ENCODE data around the gene ROPN1L.

ROPN1L gene

GRCh38 chr5:10427201-10427600 lies 14.5 kb upstream of the ROPN1L start:
- DNase-seq (ENCODE audit: low read depth) = no peak
- TF ChIP-seq, protein P1, sequence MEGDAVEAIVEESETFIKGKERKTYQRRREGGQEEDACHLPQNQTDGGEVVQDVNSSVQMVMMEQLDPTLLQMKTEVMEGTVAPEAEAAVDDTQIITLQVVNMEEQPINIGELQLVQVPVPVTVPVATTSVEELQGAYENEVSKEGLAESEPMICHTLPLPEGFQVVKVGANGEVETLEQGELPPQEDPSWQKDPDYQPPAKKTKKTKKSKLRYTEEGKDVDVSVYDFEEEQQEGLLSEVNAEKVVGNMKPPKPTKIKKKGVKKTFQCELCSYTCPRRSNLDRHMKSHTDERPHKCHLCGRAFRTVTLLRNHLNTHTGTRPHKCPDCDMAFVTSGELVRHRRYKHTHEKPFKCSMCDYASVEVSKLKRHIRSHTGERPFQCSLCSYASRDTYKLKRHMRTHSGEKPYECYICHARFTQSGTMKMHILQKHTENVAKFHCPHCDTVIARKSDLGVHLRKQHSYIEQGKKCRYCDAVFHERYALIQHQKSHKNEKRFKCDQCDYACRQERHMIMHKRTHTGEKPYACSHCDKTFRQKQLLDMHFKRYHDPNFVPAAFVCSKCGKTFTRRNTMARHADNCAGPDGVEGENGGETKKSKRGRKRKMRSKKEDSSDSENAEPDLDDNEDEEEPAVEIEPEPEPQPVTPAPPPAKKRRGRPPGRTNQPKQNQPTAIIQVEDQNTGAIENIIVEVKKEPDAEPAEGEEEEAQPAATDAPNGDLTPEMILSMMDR (IDR thresholded peaks at IDR 0.05; ENCODE audit: control insufficient read depth, extremely low read depth, insufficient read depth) = no peak
- no peak overlapping the region for H3K4me3 ChIP-seq (ENCODE audit: low read depth, low read length)

DNA sequence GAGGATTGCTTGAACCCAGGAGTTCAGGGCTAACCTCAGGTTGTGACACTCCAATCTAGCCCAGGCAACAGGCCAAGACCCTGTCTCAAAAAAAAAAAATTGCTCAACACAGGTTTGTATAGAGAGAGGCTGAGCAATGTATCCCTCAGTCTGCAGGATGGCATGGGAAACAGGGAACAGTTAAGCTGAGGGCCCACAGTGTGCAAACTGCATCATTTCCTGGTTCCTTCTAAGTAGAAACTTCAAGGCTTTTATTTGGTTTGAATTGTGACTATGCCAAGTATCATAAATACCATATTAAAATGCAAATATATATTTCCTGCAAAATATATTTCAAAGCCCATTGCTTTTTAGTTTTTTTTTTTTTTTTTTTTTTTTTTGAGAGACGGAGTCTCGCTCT lies 13.7 kb upstream of the ROPN1L start:
- H3K4me3 ChIP-seq (ENCODE audit: low read depth, low read length) = no peak overlapping the region
- peak; percentile 53 for DNase-seq (ENCODE audit: low read depth)
- TF ChIP-seq, protein P1 (IDR thresholded peaks at IDR 0.05; ENCODE audit: control insufficient read depth, extremely low read depth, insufficient read depth) = no peak

DNA sequence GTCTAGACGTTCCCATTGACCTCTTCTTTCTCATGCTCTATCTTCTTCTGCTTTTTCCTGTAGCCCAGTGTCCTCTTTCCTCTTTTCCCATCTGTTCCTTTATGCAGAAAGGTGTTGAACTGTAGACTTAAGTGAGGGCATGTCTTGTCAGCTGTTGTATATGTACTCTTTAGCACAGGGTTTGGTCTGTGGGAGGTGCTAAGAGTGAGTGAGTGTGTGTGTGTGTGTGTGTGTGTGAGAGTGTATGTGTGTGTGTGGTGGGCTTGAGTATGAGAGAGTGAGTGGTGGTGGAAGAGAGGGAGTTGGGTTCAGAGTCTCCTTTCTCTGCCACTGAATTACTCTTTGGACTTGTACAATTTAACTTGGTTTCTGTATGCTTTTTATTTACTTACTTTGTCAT lies 10.3 kb upstream of the ROPN1L start:
- TF ChIP-seq, protein P1 (IDR thresholded peaks at IDR 0.05; ENCODE audit: control insufficient read depth, extremely low read depth, insufficient read depth) = no peak
- no peak overlapping the region for H3K4me3 ChIP-seq (ENCODE audit: low read depth, low read length)
- DNase-seq (ENCODE audit: low read depth) = no peak

DNA sequence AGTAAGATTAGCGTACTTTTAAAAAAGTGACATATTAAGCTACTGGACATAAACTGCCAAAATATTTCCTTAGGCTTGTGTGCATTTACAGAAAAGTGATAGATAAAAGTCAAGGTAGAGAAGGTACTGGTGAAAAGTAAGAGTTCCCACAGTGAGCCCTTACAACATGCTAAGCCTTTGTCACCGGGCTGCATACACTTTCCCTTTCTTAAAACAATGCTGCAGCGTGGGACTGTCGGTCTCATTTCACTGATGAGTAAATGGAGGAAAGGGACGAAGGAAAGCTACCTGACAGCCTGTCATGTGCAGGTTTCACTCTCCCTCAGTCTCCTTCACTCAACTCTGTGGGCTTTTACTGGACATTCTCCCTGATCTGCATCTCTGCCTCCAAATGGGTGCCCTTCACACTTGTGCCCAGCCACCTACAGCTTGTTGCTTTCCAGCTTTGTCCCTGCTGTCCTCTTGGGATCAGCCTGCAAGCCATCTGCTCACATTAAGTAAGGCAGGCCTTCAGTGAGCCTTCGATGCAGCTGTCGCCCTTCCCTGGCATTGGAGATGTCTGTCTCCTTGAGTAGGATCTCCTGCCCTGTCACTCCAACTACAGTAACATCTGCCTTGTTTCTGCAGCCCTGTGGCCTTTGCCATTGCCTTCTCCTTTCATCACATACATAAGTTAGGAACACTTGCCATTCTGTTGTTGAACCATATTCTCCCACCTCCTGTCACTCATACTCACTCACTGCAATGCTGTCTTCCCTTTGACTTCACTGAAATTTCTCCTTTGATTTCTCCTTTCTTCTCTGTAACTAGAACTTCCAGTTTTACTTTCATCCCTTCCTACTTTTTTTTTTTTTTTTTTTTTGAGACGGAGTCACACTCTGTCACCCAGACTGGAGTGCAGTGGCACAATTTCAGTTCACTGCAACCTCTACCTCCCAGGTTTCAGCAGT lies 9.3 kb upstream of the ROPN1L start:
- TF ChIP-seq, protein P1 (IDR thresholded peaks at IDR 0.05; ENCODE audit: control insufficient read depth, extremely low read depth, insufficient read depth) = no peak
- DNase-seq (ENCODE audit: low read depth) = no peak
- no peak overlapping the region for H3K4me3 ChIP-seq (ENCODE audit: low read depth, low read length)

- TF ChIP-seq, protein P1 (IDR thresholded peaks at IDR 0.05; ENCODE audit: control insufficient read depth, extremely low read depth, insufficient read depth) = no peak
- no peak overlapping the region for H3K4me3 ChIP-seq (ENCODE audit: low read depth, low read length)
- no peak for DNase-seq (ENCODE audit: low read depth)
Measured at GRCh38 chr5:10434392-10434791, 7.3 kb upstream of the ROPN1L start.

DNA sequence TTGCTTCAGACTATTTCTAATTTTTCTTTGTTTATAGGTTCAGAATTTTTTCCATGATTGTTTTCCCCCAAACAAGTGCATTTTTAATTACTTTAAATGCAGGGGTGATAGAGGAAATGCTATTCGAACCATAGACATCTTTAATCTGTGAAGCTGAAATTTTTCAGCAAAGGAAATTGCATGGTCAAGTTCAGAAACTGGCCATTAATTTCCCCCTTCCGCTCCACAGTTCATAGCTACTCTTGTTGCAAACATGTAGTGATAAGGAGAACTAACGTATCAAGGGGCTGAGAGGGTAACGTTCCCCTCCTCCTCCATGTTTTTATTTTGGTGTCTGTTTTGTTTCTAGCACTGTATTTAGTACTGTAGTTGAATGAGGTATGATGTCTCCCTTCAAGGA lies 3.4 kb upstream of the ROPN1L start:
- TF ChIP-seq, protein P1 (IDR thresholded peaks at IDR 0.05; ENCODE audit: control insufficient read depth, extremely low read depth, insufficient read depth) = no peak
- H3K4me3 ChIP-seq (ENCODE audit: low read depth, low read length) = no peak overlapping the region
- DNase-seq (ENCODE audit: low read depth) = no peak
